Caco-2 (cell line): ENCODE results near the gene CDKN2B-AS1. TPM values are rescaled to one million over a fixed set of nuclear protein-coding genes. Genes with fewer than 3 reads are reported as not detected.

Source experiments
- BruUV-seq: library from RNA; stranded (reverse); fragments of 400-500 nt; replicated peaks from 2 replicates; lab custom pipeline; 2021; lab: Mats Ljungman, UMichigan
- CTCF ChIA-PET: fragments of 300-600 bp; sonication (Branson Sonifier 250); formaldehyde crosslinking; loops from one replicate; lab custom pipeline; 2022; ENCODE audit warnings: antibody characterized with exemption; lab: Charles Lee
- POLR2A ChIA-PET: fragments of 300-600 bp; sonication (Branson Sonifier 250); formaldehyde crosslinking; loops from one replicate; lab custom pipeline; 2022; ENCODE audit warnings: antibody characterized with exemption; lab: Charles Lee
- DNase-seq, 2 experiments: peaks; one replicate each; pipeline versions ENCODE4 v3.0.0 to v3.0.0-alpha.2; 2020 to 2022
- H3K27me3 ChIP-seq: replicated peaks from 2 replicates; pipeline ENCODE4 v1.6.0; 2011; ENCODE audit warnings: low read length; ENCODE audit not compliant: control insufficient read depth, insufficient read depth
- H3K36me3 ChIP-seq: 2 replicates; pipeline ENCODE4 v1.5.1; 2011; ENCODE audit warnings: low read length; ENCODE audit not compliant: control insufficient read depth, insufficient read depth
- H3K4me1 ChIP-seq: fragments of 250-450 bp; sonication (Bioruptor Pico); 2 replicates; pipeline ENCODE4 v1.5.1; 2020; ENCODE audit warnings: mild to moderate bottlenecking
- H3K4me3 ChIP-seq: 2 replicates; pipeline ENCODE4 v1.5.1; 2011; ENCODE audit warnings: low read depth, mild to moderate bottlenecking, control low read depth, low read length
- H3K9me3 ChIP-seq: fragments of 250-450 bp; sonication (Bioruptor Pico); 2 replicates; pipeline ENCODE4 v1.5.1; 2020; ENCODE audit warnings: mild to moderate bottlenecking, moderate library complexity
- H3K27ac Mint-ChIP-seq: one replicate; pipeline ENCODE4 v1.8.0; 2022; ENCODE audit warnings: mixed read lengths; ENCODE audit not compliant: unreplicated experiment
- H3K27me3 Mint-ChIP-seq: one replicate; pipeline ENCODE4 v1.8.0; 2022; ENCODE audit warnings: mixed read lengths; ENCODE audit not compliant: insufficient read depth, unreplicated experiment
- H3K36me3 Mint-ChIP-seq: one replicate; pipeline ENCODE4 v1.8.0; 2022; ENCODE audit warnings: mild to moderate bottlenecking, mixed read lengths; ENCODE audit not compliant: insufficient read depth, unreplicated experiment
- H3K4me1 Mint-ChIP-seq: one replicate; pipeline ENCODE4 v1.8.0; 2022; ENCODE audit warnings: low read depth, mixed read lengths; ENCODE audit not compliant: unreplicated experiment
- H3K4me3 Mint-ChIP-seq: one replicate; pipeline ENCODE4 v1.8.0; 2022; ENCODE audit warnings: mild to moderate bottlenecking, moderate library complexity, mixed read lengths; ENCODE audit not compliant: unreplicated experiment
- H3K9me3 Mint-ChIP-seq: one replicate; pipeline ENCODE4 v1.8.0; 2022; ENCODE audit warnings: mixed read lengths; ENCODE audit not compliant: unreplicated experiment
- intact Hi-C: fragments of 100-400 bp; cut with micrococcal nuclease; formaldehyde crosslinking; loops from one replicate; pipeline ENCODE4 v1.10.0; 2022; ENCODE audit not compliant: unreplicated experiment
- total RNA-seq: library from RNA; stranded (reverse); gene quantifications from 2 replicates; pipeline ENCODE4 v1.2.3, GENCODE V29; 2022
- TF ChIP-seq, protein P1 (sequence below), 2 experiments: fragments of 200-600 bp in 1 of 2; IDR thresholded peaks; 1 replicate in 1 of 2; 2 replicates in 1 of 2; pipeline versions ENCODE4 v1.5.1 to v1.8.0; 2011 to 2022; ENCODE audit warnings: antibody characterized with exemption in 1 of 2, control low read depth in 1 of 2, inconsistent platforms in 1 of 2, low read depth in 1 of 2, low read length in 1 of 2, mild to moderate bottlenecking in 1 of 2, moderate library complexity in 1 of 2; ENCODE audit not compliant: insufficient read depth in 1 of 2, severe bottlenecking in 1 of 2, unreplicated experiment in 1 of 2

CDKN2B-AS1 gene
- total RNA-seq, 1 experiment from 2014 or later = 1.2 TPM

DNA sequence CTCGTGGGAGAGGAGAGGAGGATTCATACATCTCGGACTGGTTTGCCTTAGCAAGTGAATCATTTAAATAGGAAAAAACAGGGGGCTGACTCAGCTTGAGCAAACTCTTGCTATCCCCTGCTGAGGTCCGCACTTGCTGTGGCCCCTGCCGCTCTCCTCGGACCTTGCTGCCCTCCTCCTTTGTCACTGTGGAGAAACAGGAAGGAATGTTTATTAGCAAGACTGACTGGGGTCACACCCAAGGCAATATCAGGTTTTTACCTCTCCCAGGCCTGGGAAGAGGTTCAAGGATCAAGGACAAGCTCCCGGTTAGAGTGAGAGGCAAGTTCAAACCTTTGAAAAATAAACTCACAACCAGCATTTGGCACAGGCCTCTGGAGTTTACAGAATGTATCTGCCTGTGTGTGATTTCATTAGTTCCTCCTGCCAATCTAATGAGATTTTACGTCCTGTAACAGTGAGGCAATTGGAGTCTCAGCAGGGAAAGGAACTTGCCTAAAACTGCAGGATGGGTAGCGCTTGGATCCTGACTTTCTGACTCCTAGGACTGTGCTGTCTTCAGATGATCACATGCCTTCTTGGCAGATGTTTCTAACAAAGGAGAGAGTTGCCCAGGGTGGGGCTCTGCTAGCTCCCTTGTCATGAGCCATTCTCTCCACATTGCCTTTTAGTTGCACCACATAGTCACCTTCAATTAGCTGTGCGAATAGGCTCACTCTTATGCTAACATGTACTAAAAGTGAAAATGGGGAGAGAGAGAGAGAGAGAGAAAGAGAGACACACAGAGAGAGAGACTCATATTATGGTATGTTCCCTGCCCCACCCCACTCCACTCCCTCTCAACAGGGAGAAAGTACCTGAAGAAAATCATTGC is 123.2 kb downstream of the CDKN2B-AS1 start:
- Histone ChIP-seq H3K4me3 (no peak overlapping the region), H3K36me3 (no peaks in the 10 kb centered on the region), H3K27me3 (no peaks in the 10 kb centered on the region), H3K4me1 (peaks cover 47% of the 10 kb centered on the region), H3K9me3 (peaks cover 3% of the 10 kb centered on the region; the same call in 1 of the 2 replicates)
- TF ChIP-seq, protein P1, sequence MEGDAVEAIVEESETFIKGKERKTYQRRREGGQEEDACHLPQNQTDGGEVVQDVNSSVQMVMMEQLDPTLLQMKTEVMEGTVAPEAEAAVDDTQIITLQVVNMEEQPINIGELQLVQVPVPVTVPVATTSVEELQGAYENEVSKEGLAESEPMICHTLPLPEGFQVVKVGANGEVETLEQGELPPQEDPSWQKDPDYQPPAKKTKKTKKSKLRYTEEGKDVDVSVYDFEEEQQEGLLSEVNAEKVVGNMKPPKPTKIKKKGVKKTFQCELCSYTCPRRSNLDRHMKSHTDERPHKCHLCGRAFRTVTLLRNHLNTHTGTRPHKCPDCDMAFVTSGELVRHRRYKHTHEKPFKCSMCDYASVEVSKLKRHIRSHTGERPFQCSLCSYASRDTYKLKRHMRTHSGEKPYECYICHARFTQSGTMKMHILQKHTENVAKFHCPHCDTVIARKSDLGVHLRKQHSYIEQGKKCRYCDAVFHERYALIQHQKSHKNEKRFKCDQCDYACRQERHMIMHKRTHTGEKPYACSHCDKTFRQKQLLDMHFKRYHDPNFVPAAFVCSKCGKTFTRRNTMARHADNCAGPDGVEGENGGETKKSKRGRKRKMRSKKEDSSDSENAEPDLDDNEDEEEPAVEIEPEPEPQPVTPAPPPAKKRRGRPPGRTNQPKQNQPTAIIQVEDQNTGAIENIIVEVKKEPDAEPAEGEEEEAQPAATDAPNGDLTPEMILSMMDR (IDR thresholded peaks at IDR 0.05; ENCODE audit: insufficient read depth in 1 of 2, low read depth in 1 of 2, low read length in 1 of 2, severe bottlenecking in 1 of 2, unreplicated experiment in 1 of 2) = no peak
- H3K9me3 Mint-ChIP-seq = no peaks in the 10 kb centered on the region
- no peaks in the 10 kb centered on the region for H3K27me3 Mint-ChIP-seq
- ChIA-PET POLR2A (no interaction called here), CTCF (interaction anchor here (1.4 kb wide), 1 partner anchor 109 kb away, joined by 3 read pairs; the partner anchor contains the start of gene CDKN2B)
- intact Hi-C loops = loop anchor here (2.0 kb wide), 3 partner anchors 65 to 121 kb away; no protein-coding TSS in a partner anchor
- BruUV-seq = no TSS peak
- H3K27ac Mint-ChIP-seq = no peak overlapping the region
- peak in 1 of 2 experiments; percentile 47 for DNase-seq
- peaks cover 26% of the 10 kb centered on the region for H3K4me1 Mint-ChIP-seq
- H3K4me3 Mint-ChIP-seq = no peak overlapping the region
- H3K36me3 Mint-ChIP-seq = peaks cover 4% of the 10 kb centered on the region

DNA sequence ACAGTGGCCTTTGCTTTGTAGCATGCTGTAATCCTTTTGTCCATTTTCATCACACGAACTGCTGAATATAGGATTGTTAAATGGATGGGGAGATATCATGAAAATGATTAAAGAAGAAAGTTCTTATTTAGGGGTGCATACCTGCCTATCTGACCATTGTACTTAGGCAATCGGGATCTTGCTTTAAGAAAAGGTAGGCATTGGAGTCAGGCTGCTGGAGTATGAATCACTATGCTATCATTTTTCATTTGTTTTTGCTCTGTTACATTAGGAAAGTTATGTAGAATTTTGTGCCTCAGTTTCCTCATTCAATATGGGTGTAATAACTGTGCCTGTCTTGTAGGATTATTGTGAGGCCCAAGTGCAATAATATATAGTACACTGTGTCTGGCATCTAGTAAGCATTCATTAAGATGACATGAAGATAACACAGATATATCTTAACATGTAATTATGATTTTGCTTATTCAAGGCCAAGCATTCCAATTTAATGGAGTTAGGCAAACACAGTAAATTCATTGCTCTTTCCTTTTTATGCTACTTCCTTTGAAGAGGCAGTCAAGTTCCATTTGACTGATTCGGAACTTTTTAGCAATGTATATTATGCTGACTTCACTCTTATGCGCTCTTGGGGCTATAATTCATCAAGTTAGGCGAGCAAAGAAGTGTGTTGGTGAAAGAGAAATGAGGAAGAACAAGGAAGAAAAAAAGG is 124.4 kb downstream of the CDKN2B-AS1 start:
- H3K36me3 Mint-ChIP-seq = peaks cover 4% of the 10 kb centered on the region
- DNase-seq = no peak
- Histone ChIP-seq H3K4me1 (peaks cover 35% of the 10 kb centered on the region), H3K9me3 (peaks cover 3% of the 10 kb centered on the region; the same call in 1 of the 2 replicates), H3K36me3 (no peaks in the 10 kb centered on the region), H3K27me3 (no peaks in the 10 kb centered on the region), H3K4me3 (no peak overlapping the region)
- BruUV-seq = no TSS peak
- no peak overlapping the region for H3K27ac Mint-ChIP-seq
- TF ChIP-seq, protein P1 (IDR thresholded peaks at IDR 0.05; ENCODE audit: insufficient read depth in 1 of 2, low read depth in 1 of 2, low read length in 1 of 2, severe bottlenecking in 1 of 2, unreplicated experiment in 1 of 2) = no peak
- intact Hi-C loops = loop anchor here (1.0 to 2.0 kb wide), 5 partner anchors 66 to 306 kb away; no protein-coding TSS in a partner anchor
- H3K4me3 Mint-ChIP-seq = no peak overlapping the region
- POLR2A ChIA-PET = no interaction called here
- CTCF ChIA-PET = interaction anchor here (0.6 to 2.0 kb wide), 8 partner anchors 10 to 323 kb away, joined by 3 to 26 read pairs (median 5); partner anchors contain the start of genes CDKN2A, CDKN2B and CDKN2B-AS1
- H3K4me1 Mint-ChIP-seq = peaks cover 26% of the 10 kb centered on the region
- no peaks in the 10 kb centered on the region for H3K9me3 Mint-ChIP-seq
- H3K27me3 Mint-ChIP-seq = no peaks in the 10 kb centered on the region
